ENCODE measurements around the gene DDX19B.

DNA sequence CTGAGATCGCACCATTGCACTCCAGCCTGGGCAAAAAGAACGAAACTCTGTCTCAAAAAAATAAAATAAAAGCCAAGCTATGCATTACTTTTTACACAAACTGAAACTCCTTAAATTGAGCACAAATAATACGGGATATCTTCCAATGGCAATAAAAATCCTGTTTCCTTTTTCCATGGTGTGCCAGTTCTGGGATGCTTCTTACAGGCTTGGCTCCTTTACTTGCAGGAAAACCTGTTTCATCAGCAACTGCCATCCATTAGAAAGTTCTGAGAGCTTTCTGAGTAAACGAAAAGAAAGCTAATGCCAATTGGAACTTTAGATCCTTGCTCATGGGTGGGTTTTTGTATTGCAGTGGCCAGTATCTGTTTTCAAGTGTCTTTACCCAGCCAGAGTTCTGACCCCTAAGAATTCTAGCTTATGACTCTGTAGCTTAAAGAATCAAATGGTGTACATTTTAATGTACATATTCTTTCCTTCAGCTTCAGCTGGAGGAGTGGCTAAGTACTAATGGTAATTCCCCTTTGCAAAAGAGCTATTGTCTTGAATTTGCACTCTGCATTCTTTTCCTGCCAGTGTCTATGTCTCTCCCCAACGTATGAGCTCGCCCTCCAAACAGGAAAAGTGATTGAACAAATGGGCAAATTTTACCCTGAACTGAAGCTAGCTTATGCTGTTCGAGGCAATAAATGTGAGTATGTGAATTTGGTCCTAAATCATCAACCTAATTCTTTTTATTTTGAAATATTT is 26.2 kb downstream of the DDX19B start:
- TF ChIP-seq, protein P1, sequence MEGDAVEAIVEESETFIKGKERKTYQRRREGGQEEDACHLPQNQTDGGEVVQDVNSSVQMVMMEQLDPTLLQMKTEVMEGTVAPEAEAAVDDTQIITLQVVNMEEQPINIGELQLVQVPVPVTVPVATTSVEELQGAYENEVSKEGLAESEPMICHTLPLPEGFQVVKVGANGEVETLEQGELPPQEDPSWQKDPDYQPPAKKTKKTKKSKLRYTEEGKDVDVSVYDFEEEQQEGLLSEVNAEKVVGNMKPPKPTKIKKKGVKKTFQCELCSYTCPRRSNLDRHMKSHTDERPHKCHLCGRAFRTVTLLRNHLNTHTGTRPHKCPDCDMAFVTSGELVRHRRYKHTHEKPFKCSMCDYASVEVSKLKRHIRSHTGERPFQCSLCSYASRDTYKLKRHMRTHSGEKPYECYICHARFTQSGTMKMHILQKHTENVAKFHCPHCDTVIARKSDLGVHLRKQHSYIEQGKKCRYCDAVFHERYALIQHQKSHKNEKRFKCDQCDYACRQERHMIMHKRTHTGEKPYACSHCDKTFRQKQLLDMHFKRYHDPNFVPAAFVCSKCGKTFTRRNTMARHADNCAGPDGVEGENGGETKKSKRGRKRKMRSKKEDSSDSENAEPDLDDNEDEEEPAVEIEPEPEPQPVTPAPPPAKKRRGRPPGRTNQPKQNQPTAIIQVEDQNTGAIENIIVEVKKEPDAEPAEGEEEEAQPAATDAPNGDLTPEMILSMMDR (IDR thresholded peaks at IDR 0.05), result no peak
- TF ChIP-seq, protein P2, sequence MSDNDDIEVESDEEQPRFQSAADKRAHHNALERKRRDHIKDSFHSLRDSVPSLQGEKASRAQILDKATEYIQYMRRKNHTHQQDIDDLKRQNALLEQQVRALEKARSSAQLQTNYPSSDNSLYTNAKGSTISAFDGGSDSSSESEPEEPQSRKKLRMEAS (CRISPR knock-in tag; IDR thresholded peaks at IDR 0.05), result no peak
- TF ChIP-seq NFYB (CRISPR knock-in tag; conservative IDR thresholded peaks at IDR 0.05; ENCODE audit: low read depth) (no peak), ZNF416 (CRISPR knock-in tag; IDR thresholded peaks at IDR 0.05) (no peak), TCF7 (CRISPR knock-in tag; IDR thresholded peaks at IDR 0.05; ENCODE audit: low read depth) (no peak), GABPB1 (CRISPR knock-in tag; IDR thresholded peaks at IDR 0.05) (no peak), JUN (CRISPR knock-in tag; IDR thresholded peaks at IDR 0.05) (no peak)

Measured in WTC11 (cell line).